ENCODE data around the gene HECW1.

HECW1 gene

GRCh38 chr7:43281268-43281667 is 168.8 kb downstream of the HECW1 start:
- ATAC-seq: no peak
- TF ChIP-seq TOX (CRISPR knock-in tag; IDR thresholded peaks at IDR 0.05; ENCODE audit: borderline replicate concordance) (no peak), ZFP30 (CRISPR knock-in tag; IDR thresholded peaks at IDR 0.05) (no peak), ESRRG (CRISPR knock-in tag; IDR thresholded peaks at IDR 0.05) (no peak), ZNF8 (CRISPR knock-in tag; IDR thresholded peaks at IDR 0.05) (no peak), ARNTL (CRISPR knock-in tag; IDR thresholded peaks at IDR 0.05; ENCODE audit: borderline replicate concordance, low read depth) (no peak), SNAI2 (CRISPR knock-in tag; IDR thresholded peaks at IDR 0.05) (no peak), ZFP3 (CRISPR knock-in tag; IDR thresholded peaks at IDR 0.05) (no peak), BACH2 (CRISPR knock-in tag; IDR thresholded peaks at IDR 0.05; ENCODE audit: borderline replicate concordance) (no peak), PPARA (CRISPR knock-in tag; IDR thresholded peaks at IDR 0.05; ENCODE audit: borderline replicate concordance) (no peak), TSHZ2 (CRISPR knock-in tag; IDR thresholded peaks at IDR 0.05) (no peak), ZNF565 (CRISPR knock-in tag; conservative IDR thresholded peaks at IDR 0.05; ENCODE audit: low read depth) (no peak), ZNF70 (CRISPR knock-in tag; IDR thresholded peaks at IDR 0.05) (no peak), CREB5 (CRISPR knock-in tag; IDR thresholded peaks at IDR 0.05; ENCODE audit: low read depth) (no peak), CSRNP3 (CRISPR knock-in tag; IDR thresholded peaks at IDR 0.05) (no peak), RARB (CRISPR knock-in tag; IDR thresholded peaks at IDR 0.05) (no peak), POU6F1 (CRISPR knock-in tag; IDR thresholded peaks at IDR 0.05; ENCODE audit: borderline replicate concordance, low read depth) (no peak), ISL1 (CRISPR knock-in tag; IDR thresholded peaks at IDR 0.05) (no peak), ZC3H10 (CRISPR knock-in tag; IDR thresholded peaks at IDR 0.05) (no peak), CSDC2 (CRISPR knock-in tag; IDR thresholded peaks at IDR 0.05) (no peak), OSR1 (CRISPR knock-in tag; IDR thresholded peaks at IDR 0.05) (no peak)

- no peak for ATAC-seq
- TF ChIP-seq PATZ1 (CRISPR knock-in tag; IDR thresholded peaks at IDR 0.05; ENCODE audit: borderline replicate concordance) (no peak), CSRNP3 (CRISPR knock-in tag; IDR thresholded peaks at IDR 0.05) (no peak), PPARA (CRISPR knock-in tag; IDR thresholded peaks at IDR 0.05; ENCODE audit: borderline replicate concordance) (no peak), ZFP3 (CRISPR knock-in tag; IDR thresholded peaks at IDR 0.05) (no peak)
Measured at GRCh38 chr7:43283706-43284105, 171.3 kb downstream of the HECW1 start.

Measured in SK-N-SH treated with all-trans-retinoic acid at 6 μM for 48 hours (cell line).